T-helper 2 cell (primary cell): ENCODE measurements around the gene ACACB.

Source experiments
- DNase-seq, 5 experiments: peaks; one replicate each; pipeline versions ENCODE4 v3.0.0 to v3.0.0-alpha.2; 2012 to 2022

The ACACB gene

DNA sequence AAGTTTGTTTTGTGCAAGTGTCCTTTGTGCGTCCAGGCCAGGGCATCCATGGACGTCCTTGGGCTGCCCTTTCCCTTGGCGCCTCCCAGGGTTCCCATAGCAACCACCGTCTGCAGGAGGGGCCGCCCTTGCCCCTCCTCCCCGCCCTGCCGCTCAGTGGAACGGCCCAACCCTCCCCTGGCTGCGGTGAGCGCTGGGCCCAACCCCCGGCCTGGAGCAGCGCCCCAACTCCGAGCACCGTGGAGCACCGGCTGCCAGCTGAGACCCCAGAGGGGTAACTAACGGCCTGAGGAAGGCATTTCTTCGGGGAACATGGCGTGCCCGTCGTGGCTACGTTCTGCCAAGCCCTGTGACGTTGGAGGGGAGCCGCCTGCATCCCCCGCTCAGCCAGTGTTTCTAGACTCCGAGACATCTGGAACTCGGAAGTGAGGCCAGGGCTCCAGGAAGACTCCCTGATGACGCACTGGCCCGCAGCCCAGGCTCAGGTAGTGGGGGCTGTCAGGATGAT is 5.3 kb upstream of the ACACB start:
- peak; percentile 9 to 75 (median 45) for DNase-seq

DNA sequence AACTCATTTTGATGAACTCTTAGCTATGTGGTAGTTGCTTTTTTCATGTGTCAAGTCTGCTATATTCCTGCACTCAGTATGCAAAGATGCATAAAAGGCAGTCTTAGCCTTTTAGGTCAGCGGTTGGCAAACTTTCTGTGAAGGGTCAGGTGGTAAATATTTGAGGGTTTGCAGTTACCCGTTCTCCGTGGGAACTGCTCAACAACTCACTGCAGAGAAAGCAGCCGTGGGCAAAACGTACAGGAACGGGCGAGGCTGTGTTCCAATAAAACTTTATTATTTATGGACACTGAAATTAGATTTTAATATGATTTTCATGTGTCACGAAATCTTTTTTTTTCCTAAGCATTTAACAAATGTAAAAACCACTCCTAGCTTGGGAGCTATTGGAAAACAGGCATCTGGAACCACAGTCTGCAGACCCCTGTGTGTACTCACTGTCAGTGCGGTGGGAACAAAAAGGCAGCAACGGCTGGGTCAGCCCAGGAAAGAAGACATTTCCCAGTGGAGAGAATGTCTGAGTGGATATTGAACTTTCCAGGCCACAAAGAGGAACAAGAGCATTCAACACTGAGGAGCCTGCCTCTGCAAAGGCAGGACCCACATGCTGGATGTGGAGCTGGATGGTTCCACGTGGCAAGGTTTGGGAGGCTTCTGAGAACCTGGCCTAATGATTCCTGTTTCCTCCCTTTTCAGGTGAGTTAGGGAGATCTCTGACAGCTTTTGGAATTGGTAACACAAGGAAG is 3.5 kb upstream of the ACACB start:
- no peak for DNase-seq

DNA sequence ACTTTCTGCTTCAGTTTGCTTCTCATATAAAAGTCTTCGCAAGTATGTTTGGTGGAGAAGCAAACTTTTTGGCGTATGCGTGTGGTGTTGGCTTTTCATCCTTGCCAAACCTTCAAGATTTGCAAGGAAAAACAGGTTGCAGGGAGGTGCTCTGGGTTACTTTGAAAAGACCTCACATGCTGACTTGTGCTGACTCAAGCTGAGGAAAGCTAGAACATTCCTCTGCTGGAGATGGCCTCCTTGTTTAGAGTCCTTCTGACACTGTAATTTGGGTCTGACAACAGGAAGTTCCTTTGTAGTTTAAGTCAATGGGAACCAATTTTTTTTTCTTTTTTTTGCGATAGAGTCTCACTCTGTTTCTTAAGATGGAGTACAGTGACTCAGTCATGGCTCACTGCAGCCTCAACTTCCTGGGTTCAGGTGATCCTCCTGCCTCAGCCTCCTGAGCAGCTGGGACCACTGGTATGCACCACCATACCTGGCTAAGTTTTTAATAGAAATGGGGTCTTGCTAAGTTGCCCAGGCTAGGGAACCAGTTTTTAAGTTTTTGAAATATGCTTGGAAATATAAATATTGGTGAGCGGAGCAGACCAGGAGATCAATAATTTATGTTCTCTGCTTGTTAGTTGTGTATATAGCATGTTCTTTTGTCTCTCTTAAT is 2.6 kb upstream of the ACACB start:
- no peak for DNase-seq

DNA sequence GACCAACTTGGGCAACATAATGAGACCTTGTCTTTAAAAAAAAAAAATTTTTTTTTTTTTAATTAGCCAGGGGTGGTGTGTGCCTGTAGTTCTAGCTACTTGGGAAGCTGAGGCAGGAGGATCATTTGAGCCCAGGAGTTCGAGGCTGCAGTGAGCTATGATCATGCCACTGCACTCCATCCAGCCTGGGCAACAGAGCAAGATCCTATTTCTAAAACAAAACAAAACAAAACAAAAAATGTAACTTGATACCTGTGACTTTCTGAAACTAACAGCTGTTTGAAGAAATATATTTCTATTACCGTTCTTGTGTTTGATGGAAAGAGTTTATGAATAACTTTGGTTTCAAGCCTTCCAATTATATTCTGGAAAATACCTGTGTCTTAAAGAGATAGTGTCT is 1.7 kb upstream of the ACACB start:
- no peak for DNase-seq

DNA sequence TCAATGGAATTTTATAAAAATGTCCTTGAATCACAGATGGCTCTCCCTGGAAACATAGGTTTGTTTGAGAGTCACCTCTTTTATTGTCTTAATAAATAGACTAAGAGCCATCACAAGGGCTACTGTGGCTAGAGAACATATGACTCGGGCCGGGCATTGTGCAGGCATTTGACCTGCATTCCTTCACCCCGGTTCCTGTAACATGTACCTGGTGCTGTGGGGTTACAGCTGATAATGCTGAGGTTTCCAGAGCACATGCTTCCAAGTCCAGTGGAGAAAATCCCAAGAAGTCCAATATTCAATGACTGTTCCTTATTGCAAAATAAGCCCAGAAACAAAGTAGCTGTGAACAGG is 1.0 kb upstream of the ACACB start:
- no peak for DNase-seq

DNA sequence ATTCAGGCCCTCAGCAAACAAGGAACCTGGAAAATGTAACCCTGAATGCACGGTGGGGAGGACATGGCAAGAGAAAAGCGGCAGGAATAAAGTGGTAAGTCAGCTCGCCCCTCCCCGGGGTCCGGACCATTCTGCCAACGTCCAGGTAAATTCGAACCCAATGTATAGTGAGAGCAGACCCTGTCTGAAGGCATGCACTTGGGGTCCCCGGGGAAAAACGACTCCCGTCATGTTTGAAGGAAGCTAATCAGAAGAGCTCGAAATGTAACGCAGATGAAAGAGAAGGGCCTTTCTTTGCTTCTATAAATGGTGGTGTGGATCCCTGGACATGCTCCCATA is 193 bp downstream of the ACACB start:
- no peak for DNase-seq

DNA sequence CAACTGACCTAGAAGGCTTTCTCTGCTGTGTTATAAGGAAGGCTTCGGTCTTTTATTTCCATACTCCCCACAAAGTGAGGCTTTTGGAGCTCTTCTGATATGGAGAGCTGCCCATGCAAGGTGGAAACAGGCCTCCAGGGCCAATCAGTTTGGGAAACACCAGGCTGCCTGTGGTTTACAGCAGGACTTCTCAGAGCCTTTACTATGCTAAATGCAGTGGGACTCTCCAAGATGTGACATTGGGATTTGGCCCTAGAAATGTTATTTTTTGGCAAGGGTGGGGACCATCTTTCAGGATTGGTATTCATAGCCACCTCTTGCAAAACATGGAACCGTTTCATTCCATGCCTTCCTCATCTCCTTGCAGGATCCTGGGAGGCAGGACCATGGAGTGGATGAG is 3.7 kb downstream of the ACACB start:
- DNase-seq: no peak

DNA sequence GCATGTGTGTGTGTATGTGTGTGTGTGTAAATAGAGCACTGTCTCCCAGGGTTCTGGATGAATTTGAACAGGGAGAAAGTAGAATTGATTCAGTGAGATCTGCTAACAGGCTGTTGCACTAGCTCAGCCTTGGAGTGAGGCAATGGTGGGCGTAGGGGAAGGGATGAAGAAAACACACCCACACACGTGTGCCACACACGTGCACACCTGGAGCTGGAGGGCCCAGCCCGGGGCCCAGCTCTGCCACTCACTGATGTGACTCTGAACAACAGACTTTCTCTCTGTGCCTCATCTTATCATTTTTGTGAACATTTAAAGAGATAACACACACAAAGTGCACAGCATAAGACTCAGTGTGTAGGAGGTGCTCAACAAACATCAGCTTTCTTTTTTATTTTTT is 4.2 kb downstream of the ACACB start:
- no peak for DNase-seq

DNA sequence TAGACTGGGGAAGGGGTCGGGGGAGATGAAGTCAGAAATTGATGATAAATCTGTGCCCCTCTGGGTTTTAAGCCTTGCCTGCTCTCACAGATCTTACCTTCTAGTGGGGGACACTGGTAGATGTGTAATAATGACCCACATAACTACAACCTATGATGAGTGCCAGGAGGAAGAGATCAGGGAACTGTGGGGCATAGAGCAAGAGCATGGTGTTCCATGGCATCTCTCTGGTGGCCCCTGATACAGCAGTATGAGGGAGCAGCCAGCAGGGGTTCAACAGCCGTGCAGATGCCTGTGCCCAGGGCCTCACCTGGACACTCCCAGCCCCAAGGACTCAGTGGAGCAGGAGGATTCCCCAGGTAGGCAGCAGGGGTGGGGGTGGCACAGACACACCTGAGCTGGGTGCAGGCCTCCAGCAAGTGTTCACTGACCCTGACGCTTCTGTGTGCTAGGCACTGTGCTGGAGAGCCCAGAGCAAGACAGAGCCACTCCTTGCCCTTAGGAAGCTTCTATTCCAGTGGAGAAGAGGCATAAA is 5.0 kb downstream of the ACACB start:
- no peak for DNase-seq

DNA sequence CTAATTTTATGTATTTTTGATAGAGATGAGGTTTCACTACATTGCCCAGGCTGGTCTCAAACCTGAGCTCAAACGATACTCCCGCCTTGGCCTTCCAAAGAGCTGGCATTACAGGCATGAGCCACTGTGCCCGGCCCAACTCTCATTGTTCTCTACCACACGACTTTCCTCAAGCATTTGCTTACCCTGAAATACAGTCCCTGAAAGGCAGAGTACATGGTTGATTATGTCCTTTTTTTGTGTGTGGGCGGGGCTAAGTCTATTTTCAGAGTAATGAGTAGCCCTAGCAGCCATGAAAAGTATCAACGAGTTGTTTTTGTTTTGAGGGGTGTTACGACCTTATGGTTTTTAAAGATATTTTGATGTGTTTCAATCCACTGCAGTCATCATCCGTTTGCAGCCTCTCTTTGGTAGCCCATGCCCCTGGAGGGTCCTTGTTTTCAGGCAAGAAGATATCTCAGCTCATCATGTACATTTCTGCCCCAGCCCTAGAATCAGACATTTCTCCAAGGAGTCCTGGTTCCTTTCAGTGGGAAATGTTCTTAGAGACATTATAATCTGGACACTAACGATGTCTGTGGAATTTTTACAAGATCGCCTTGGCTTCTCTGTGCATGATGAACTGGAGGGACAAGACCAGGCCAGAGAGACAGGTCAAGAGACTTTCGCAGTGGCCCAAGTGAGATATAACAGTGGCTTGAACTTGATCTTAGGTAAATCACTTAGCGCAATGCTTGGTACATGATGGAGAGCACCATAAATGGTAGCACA is 8.7 kb downstream of the ACACB start:
- DNase-seq: no peak

DNA sequence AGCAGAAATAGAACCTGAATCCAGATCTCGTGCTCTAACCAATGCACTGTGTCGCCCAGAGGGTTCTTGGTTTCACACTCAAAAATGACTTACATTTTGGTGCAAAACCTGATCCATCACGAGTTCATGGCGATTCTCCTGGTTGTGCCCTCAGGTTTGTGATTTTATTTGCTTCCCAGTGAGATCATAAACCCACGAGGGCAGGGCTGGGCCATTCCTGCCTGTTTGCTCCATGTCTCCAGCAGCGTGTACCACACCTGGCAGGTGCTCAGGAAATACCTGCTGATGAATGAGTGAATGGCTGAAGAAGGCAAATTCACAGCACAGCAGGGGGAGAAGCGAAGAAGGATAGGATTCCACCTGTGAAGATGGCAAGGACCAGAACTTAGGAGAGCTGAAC is 9.4 kb downstream of the ACACB start:
- no peak for DNase-seq

DNA sequence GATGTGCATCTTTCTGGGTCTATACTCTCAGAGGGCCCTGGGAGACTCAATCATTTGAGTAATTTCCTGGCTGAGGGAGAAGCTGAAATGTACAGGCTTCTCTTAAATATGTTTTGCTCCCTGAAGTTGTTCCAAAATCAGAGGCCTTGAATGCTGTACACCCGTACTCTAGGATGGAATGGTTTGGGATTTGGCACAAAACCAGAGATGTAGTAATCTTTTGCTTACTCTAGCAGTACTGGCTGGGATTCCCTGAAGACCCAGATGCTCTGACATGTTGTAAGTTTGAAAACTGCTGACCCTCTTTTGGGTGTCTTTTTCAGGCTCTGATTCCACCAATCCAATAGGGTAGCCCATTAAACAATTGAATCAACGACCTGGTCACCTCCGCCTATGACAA is 10.4 kb downstream of the ACACB start:
- no peak for DNase-seq

DNA sequence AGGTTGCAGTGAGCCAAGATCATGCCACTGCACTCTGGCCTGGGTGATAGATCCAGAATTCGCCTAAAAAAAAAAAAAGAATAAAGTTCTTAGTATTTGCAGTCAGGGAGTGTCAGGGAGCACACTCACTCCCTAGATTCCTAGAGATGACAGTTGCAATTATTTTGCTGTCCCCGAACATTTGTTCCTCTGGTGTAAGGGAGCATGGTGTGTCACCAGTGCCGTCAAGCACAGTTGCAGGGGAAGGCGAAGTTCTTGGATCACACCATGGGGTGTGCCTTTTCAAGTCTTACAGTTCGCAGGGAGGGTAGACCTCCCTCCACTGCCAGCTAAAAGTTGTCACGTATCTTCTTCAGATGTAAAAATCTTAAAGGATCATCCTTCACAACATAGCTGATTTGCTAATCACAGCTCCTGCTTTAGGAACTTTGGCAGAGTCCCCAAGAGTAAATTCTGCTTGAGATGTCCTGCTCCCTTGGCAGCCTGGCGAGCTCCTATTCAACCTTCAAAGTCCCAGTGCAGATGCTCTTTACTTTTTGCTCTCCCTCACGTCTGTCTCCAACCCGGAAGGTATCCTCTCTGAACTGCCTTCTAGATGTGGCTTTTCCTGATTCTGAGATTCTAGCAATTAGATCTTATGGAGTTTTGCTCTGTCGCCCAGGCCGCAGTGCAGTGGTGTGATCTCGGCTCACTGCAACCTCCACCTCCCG is 11.3 kb downstream of the ACACB start:
- no peak for DNase-seq

DNA sequence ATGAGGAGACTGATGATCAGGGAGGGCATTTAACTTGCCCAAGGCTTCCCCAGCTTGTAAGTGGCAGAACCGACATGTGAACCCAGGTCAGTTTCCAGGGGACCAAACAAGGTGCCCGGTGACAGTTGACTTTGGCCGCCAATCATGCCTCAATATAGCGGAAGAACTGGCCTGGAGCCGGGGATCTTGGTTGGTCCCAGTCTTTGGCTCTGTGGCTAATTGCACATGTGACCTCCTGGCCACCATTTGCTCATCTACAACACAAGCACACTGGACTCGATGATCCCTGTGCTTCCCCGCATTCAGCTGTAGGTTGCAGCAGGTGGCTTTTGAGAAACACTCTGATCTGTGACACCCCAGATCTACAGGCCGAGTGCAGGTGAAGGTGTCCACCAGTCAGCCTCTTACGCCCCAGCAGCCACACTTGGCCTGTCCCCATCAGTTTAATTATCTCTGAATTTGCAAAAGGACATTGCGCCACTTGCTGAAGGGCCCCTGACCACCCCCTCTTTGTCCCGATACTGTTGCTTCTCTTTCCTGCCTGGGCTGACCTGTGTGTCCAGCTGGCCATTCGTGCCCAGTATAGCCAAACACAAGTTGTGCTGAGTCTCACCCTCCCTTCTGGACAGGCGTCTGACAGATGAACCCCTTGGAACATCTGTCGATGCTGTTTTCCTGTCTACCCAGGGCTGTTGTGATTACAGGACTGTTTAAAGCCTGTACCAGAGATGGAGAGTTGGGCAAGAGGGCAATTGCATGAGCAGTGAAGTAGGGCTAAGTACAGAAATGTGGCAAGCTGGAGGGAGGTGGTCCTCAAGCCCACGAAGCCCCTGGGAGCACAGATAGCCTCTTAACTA is 14.1 kb downstream of the ACACB start:
- no peak for DNase-seq

DNA sequence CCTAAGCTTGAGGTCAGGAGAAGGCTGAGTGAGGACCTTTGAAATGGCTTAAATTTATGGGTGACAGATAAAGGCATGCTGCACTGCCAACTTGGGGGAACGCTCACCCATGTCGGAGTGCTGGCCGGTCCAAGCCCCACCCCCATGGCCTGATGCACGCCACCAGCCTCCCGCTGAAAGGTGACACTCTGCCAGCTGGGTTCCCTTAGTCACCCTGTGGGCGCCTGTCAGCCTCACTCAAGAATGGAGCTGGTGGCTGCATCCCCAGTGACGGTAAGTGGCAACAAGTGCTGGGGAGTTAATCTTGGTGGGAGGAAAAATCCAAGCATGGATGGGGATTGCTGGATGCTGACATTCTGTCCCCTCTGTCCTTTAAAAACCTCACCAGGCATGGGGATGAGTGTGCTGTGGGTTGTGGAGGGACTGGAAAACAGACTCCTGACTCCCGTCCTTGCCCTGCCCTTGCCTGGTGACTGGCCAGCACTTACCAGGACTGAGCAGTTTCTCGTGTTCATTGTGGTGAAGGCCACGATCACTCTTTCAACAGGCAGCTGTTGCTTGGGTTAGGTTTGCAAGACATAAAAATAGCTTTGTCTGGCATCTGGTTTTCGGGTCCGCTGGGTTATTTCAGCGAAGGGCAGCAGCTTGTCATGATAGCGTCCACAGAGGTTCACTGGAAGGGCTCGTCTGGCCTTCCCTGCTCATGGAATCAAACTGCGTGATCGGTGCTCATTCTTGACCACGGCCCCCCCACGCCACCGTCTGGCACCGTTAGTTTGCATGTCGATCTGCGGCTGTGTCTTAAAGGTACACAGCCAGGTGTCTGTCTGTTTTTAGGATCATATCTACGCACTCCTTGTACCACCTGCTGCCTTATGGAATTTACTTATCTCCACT is 15.0 kb downstream of the ACACB start:
- no peak for DNase-seq

DNA sequence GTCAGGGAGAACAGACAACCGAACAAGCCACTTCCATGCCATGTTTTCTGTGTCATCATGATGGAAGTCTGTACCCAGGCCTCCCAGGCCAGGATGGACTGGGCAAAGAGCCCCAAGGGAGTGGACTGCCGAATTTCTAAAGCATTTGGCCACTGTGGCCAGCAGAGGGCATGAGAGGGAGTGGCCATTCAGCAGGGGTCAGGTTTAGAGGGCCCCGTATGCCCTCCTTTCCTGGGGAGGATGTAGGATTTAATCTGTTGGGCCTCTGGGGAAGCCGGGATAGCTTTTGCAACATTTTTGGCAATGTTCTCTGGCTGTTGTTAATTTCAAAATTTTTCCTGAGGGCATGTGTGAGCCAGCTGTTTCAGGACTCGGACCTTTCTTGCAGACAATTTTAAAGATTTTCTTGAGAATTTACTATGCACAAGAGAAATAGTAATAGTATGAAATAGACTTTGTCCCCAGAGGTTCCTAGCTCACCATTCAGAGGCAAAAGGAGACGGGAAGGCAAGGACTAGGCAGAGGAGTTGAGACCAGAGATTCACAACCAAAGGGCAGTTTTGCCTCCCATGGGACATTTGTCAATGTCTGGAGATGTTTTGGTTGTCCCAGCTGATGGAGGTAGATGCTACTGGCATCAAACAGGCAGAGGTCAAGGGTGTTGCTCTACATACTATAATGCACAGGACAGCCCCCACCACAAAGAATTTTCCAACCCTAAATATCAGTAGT is 18.0 kb downstream of the ACACB start:
- no peak for DNase-seq

DNA sequence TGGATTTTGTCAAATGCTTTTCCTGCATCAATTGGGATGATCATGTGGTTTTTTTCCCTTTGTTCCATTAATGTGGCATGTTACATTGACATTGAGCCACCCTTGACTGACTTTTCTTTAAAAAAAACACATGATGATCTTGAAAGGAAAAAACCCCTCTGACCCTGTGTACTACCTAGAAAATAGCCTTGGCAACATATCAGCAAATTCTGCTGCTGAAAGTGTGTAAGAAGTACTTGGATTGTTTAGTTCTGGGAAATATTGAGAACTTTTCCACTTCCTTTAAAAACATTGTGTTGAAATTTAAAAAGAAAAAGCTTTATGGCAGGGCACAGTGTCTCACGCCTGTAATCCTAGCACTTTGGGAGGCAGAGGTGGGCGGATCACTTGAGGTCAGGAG is 20.7 kb downstream of the ACACB start:
- no peak for DNase-seq

DNA sequence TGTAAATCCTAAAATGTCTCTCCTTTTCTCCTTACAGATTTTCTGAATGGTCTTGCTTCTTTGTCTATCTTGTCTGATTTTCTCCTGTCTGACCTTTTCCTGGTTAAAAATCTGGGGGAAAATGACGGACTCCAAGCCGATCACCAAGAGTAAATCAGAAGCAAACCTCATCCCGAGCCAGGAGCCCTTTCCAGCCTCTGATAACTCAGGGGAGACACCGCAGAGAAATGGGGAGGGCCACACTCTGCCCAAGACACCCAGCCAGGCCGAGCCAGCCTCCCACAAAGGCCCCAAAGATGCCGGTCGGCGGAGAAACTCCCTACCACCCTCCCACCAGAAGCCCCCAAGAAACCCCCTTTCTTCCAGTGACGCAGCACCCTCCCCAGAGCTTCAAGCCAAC is 23.0 kb downstream of the ACACB start:
- DNase-seq: no peak

DNA sequence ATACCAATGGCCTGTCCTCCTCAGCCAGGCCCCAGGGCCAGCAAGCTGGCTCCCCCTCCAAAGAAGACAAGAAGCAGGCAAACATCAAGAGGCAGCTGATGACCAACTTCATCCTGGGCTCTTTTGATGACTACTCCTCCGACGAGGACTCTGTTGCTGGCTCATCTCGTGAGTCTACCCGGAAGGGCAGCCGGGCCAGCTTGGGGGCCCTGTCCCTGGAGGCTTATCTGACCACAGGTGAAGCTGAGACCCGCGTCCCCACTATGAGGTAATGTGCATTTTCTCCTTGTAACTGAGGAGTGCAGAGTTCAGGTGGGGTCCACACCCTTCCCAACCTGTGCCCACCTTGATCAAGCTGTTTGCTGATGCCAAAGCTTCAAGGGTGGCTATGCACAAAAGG is 23.4 kb downstream of the ACACB start:
- no peak for DNase-seq

DNA sequence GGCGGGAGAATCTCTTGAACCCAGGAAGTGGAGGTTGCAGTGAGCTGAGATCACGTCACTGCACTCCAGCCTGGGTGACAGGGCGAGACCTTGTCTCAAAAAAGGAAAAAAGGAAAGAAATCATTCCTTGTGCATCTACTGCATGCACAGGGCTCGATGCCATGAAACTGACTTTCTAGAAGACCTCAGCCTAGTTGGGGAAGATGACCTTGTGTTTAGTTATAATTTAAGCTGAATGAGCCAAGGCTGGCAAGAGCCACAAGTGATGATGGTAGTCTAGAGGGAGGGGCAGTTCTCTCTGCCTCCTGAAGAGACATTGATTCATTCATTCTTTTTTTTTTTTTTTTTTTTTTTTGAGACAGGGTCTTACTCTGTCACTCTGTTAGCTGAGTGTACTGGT is 24.2 kb downstream of the ACACB start:
- no peak for DNase-seq
